HEK293T (cell line): ENCODE measurements around the gene COA8.

ENCODE experiments used
- CTCF ChIA-PET: fragments of 350-600 bp; formaldehyde crosslinking; extraction: SDS; loops from one replicate; lab custom pipeline; 2021; ENCODE audit warnings: antibody characterized with exemption, inconsistent platforms; lab: Yijun Ruan, JAX
- POLR2A ChIA-PET: fragments of 350-600 bp; formaldehyde crosslinking; extraction: SDS; loops from one replicate; lab custom pipeline; 2020; ENCODE audit warnings: antibody characterized with exemption, inconsistent platforms; lab: Yijun Ruan, JAX
- DNase-seq: peaks from one replicate; pipeline ENCODE4 v3.0.0; 2012; ENCODE audit warnings: mixed read lengths; ENCODE audit errors: extremely low spot score
- ARNT ChIP-seq: fragments of 450-650 bp; IDR thresholded peaks from 2 replicates; pipeline ENCODE4 v1.6.1; 2017; ENCODE audit warnings: mild to moderate bottlenecking
- BHLHE40 ChIP-seq: fragments of 450-650 bp; IDR thresholded peaks from 2 replicates; pipeline ENCODE4 v1.6.1; 2016; ENCODE audit warnings: mild to moderate bottlenecking, moderate library complexity, borderline replicate concordance
- CTBP1 ChIP-seq: fragments of 450-650 bp; IDR thresholded peaks from 2 replicates; pipeline ENCODE4 v1.6.1; 2016; ENCODE audit warnings: borderline replicate concordance
- ELF4 ChIP-seq: fragments of 450-650 bp; IDR thresholded peaks from 2 replicates; pipeline ENCODE4 v1.6.1; 2017; ENCODE audit warnings: antibody characterized with exemption
- FOXA1 ChIP-seq: fragments of 450-650 bp; IDR thresholded peaks from 2 replicates; pipeline ENCODE4 v1.6.1; 2016; ENCODE audit warnings: mild to moderate bottlenecking
- FOXK2 ChIP-seq: fragments of 450-650 bp; IDR thresholded peaks from 2 replicates; pipeline ENCODE4 v1.6.1; 2016; ENCODE audit warnings: mild to moderate bottlenecking
- FOXM1 ChIP-seq: fragments of 450-650 bp; IDR thresholded peaks from 2 replicates; pipeline ENCODE4 v1.6.1; 2017; ENCODE audit warnings: mild to moderate bottlenecking, borderline replicate concordance
- HDGF ChIP-seq: fragments of 450-650 bp; IDR thresholded peaks from 2 replicates; pipeline ENCODE4 v1.6.1; 2017; ENCODE audit warnings: antibody characterized with exemption, borderline replicate concordance
- L3MBTL2 ChIP-seq: fragments of 450-650 bp; conservative IDR thresholded peaks from 2 replicates; pipeline ENCODE4 v1.6.1; 2016; ENCODE audit warnings: mild to moderate bottlenecking
- LEF1 ChIP-seq: fragments of 450-650 bp; IDR thresholded peaks from 2 replicates; pipeline ENCODE4 v1.6.1; 2017; ENCODE audit warnings: mild to moderate bottlenecking, borderline replicate concordance
- NFRKB ChIP-seq: fragments of 450-650 bp; IDR thresholded peaks from 2 replicates; pipeline ENCODE4 v1.6.1; 2016; ENCODE audit warnings: mild to moderate bottlenecking, moderate library complexity
- PKNOX1 ChIP-seq: fragments of 450-650 bp; IDR thresholded peaks from 2 replicates; pipeline ENCODE4 v1.6.1; 2016
- SP1 ChIP-seq: fragments of 450-650 bp; IDR thresholded peaks from 2 replicates; pipeline ENCODE4 v1.6.1; 2017
- SUZ12 ChIP-seq: fragments of 450-650 bp; IDR thresholded peaks from 2 replicates; pipeline ENCODE4 v1.6.1; 2016; ENCODE audit warnings: mild to moderate bottlenecking
- TARDBP ChIP-seq: fragments of 450-650 bp; IDR thresholded peaks from 2 replicates; pipeline ENCODE4 v1.6.1; 2016
- ZNF384 ChIP-seq: fragments of 450-650 bp; IDR thresholded peaks from 2 replicates; pipeline ENCODE4 v1.6.1; 2016

COA8 gene

GRCh38 chr14:103526247-103526913 lies 36.4 kb upstream of the COA8 start:
- POLR2A ChIA-PET, result no interaction called here
- DNase-seq, result no peak
- CTCF ChIA-PET, result interaction anchor here (0.6 kb wide), 1 partner anchor 77 kb away, joined by 3 read pairs; no protein-coding TSS in a partner anchor
- no peak for TF ChIP-seq BHLHE40
- no peak for TF ChIP-seq ARNT
- TF ChIP-seq HDGF, result no peak
- no peak for TF ChIP-seq FOXA1
- TF ChIP-seq CTBP1, result no peak
- TF ChIP-seq ZNF384, result no peak
- TF ChIP-seq SP1, result no peak
- no peak for TF ChIP-seq L3MBTL2
- no peak for TF ChIP-seq LEF1
- TF ChIP-seq NFRKB, result no peak
- TF ChIP-seq ELF4, result no peak
- TF ChIP-seq TARDBP, result no peak
- no peak for TF ChIP-seq FOXK2

GRCh38 chr14:103526914-103527248 lies 35.9 kb upstream of the COA8 start:
- CTCF ChIA-PET, result no interaction called here
- TF ChIP-seq FOXK2 (no peak), FOXA1 (no peak)
- DNase-seq, result no peak
- POLR2A ChIA-PET, result no interaction called here

- TF ChIP-seq ZNF384 (no peak), ELF4 (no peak), FOXK2 (no peak), SP1 (no peak), L3MBTL2 (no peak), PKNOX1 (no peak), FOXA1 (no peak)
- ChIA-PET CTCF (no interaction called here), POLR2A (interaction anchor here (1.1 to 7.7 kb wide), 6 partner anchors 7 to 30 kb away, joined by 3 to 83 read pairs (median 9); partner anchors contain the start of gene CKB)
- no peak for DNase-seq
Measured at GRCh38 chr14:103527408-103528145, 35.2 kb upstream of the COA8 start.

- DNase-seq, result no peak
- ChIA-PET CTCF (interaction anchor here (1.1 to 1.2 kb wide), 2 partner anchors 9 to 23 kb away, joined by 3 to 7 read pairs; no protein-coding TSS in a partner anchor), POLR2A (interaction anchor here (1.1 to 7.7 kb wide), 6 partner anchors 7 to 30 kb away, joined by 3 to 83 read pairs (median 9); partner anchors contain the start of gene CKB)
- TF ChIP-seq CTBP1 (no peak), ARNT (no peak)
Measured at GRCh38 chr14:103528146-103528586, 34.6 kb upstream of the COA8 start.

- DNase-seq, result peak; percentile 94
- TF ChIP-seq L3MBTL2 (peak; percentile 86), SUZ12 (no peak), FOXK2 (no peak), CTBP1 (no peak), SP1 (no peak), FOXA1 (no peak), PKNOX1 (no peak)
- ChIA-PET CTCF (interaction anchor here (1.0 to 1.2 kb wide), 3 partner anchors 10 to 24 kb away, joined by 3 to 7 read pairs (median 3); no protein-coding TSS in a partner anchor), POLR2A (interaction anchor here (1.8 to 7.7 kb wide), 5 partner anchors 8 to 29 kb away, joined by 5 to 83 read pairs (median 10); partner anchors contain the start of gene CKB)
Measured at GRCh38 chr14:103528587-103529382, 34.0 kb upstream of the COA8 start, which contains the start of gene TRMT61A. TRMT61A (plus strand) TSS chr14:103529196; CDS start chr14:103529979, 783 bp downstream.

- ChIA-PET CTCF (interaction anchor here (1.0 to 1.2 kb wide), 3 partner anchors 11 to 24 kb away, joined by 3 to 7 read pairs (median 3); no protein-coding TSS in a partner anchor), POLR2A (interaction anchor here (1.8 to 7.7 kb wide), 5 partner anchors 9 to 28 kb away, joined by 5 to 83 read pairs (median 10); partner anchors contain the start of gene CKB)
- no peak for TF ChIP-seq FOXM1
- TF ChIP-seq NFRKB, result no peak
- TF ChIP-seq ARNT, result no peak
- TF ChIP-seq PKNOX1, result no peak
- no peak for TF ChIP-seq FOXA1
- TF ChIP-seq CTBP1, result no peak
- no peak for DNase-seq
Measured at GRCh38 chr14:103529383-103530365, 33.1 kb upstream of the COA8 start.
